GM06990 (cell line): ENCODE data around the gene TP53RK.

ENCODE experiments used
- DNase-seq: peaks from one replicate; pipeline ENCODE4 v3.0.0-alpha.2; 2011; ENCODE audit not compliant: insufficient read length; ENCODE audit errors: extremely low read depth
- H3K27me3 ChIP-seq: replicated peaks from 2 replicates; pipeline ENCODE4 v1.6.0; 2011; ENCODE audit warnings: low read length; ENCODE audit not compliant: control insufficient read depth, insufficient read depth
- H3K36me3 ChIP-seq: 2 replicates; pipeline ENCODE4 v1.5.1; 2011; ENCODE audit warnings: low read length; ENCODE audit not compliant: control insufficient read depth, insufficient read depth
- H3K4me3 ChIP-seq: replicated peaks from 2 replicates; pipeline ENCODE4 v1.5.1; 2011; ENCODE audit warnings: low read depth, mild to moderate bottlenecking, control low read depth, low read length
- CTCF ChIP-seq: IDR thresholded peaks from 2 replicates; pipeline ENCODE4 v1.5.1; 2011; ENCODE audit warnings: low read length, control low read depth, mild to moderate bottlenecking, inconsistent platforms; ENCODE audit not compliant: insufficient read depth, poor library complexity, severe bottlenecking

TP53RK gene

GRCh38 chr20:46717818-46718541 lies 28.7 kb upstream of the TP53RK start:
- H3K27me3 ChIP-seq = no peaks in the 10 kb centered on the region; the same call in 1 of the 2 replicates
- H3K4me3 ChIP-seq = no peak overlapping the region
- no peak for TF ChIP-seq CTCF
- H3K36me3 ChIP-seq = no peaks in the 10 kb centered on the region
- DNase-seq = no peak

- Histone ChIP-seq H3K27me3 (peaks cover 2% of the 10 kb centered on the region; the same call in 1 of the 2 replicates), H3K4me3 (no peak overlapping the region), H3K36me3 (no peaks in the 10 kb centered on the region)
- TF ChIP-seq CTCF = no peak
- DNase-seq = no peak
Measured at GRCh38 chr20:46715292-46715756, 26.1 kb upstream of the TP53RK start.

GRCh38 chr20:46713957-46714834 lies 25.0 kb upstream of the TP53RK start:
- H3K27me3 ChIP-seq = peaks cover 2% of the 10 kb centered on the region; the same call in 1 of the 2 replicates
- no peak for TF ChIP-seq CTCF
- no peak for DNase-seq
- no peak overlapping the region for H3K4me3 ChIP-seq
- no peaks in the 10 kb centered on the region for H3K36me3 ChIP-seq

GRCh38 chr20:46712056-46712636 lies 22.9 kb upstream of the TP53RK start:
- peaks cover 2% of the 10 kb centered on the region; the same call in 1 of the 2 replicates for H3K27me3 ChIP-seq
- no peak overlapping the region for H3K4me3 ChIP-seq
- no peaks in the 10 kb centered on the region for H3K36me3 ChIP-seq
- no peak for DNase-seq
- TF ChIP-seq CTCF = no peak

GRCh38 chr20:46710153-46710913 lies 21.1 kb upstream of the TP53RK start:
- no peaks in the 10 kb centered on the region for H3K36me3 ChIP-seq
- H3K4me3 ChIP-seq = no peak overlapping the region
- H3K27me3 ChIP-seq = peaks cover 2% of the 10 kb centered on the region; the same call in 1 of the 2 replicates
- no peak for TF ChIP-seq CTCF
- DNase-seq = no peak
